Natural killer cell (primary cell): Measurements from ENCODE around the gene NAV3. TPM values are rescaled to one million over a fixed set of nuclear protein-coding genes. Genes with fewer than 3 reads are reported as not detected.
"Not testable (repeated sequence)": the region's sequence is repeated elsewhere in the genome, so short reads cannot be mapped to it uniquely, and the experiment has no call there.

Experiments
- ATAC-seq, 3 donors: fragments of 150-1000 bp in 2 of 3; fragments of 200-7000 bp in 1 of 3; cut with Tn5 transposase; 1 replicate in 1 of 3; 2 replicates in 2 of 3; pipeline ENCODE4 v1.10.0; 2021; ENCODE audit warnings: mild to moderate bottlenecking in 2 of 3, moderate library complexity in 2 of 3
- DNase-seq, 2 donors: peaks; one replicate each; pipeline versions ENCODE4 v3.0.0 to v3.0.0-alpha.2; 2013 to 2021; ENCODE audit warnings: mixed read lengths in 1 of 2
- H3K27ac ChIP-seq: one replicate; pipeline ENCODE4 v1.5.1; 2013; ENCODE audit warnings: mild to moderate bottlenecking, low read length
- H3K27me3 ChIP-seq: one replicate; pipeline ENCODE4 v1.6.1; 2013; ENCODE audit warnings: low read length; ENCODE audit not compliant: control insufficient read depth, insufficient read depth
- H3K36me3 ChIP-seq: one replicate; pipeline ENCODE4 v1.6.1; 2013; ENCODE audit warnings: low read length; ENCODE audit not compliant: control insufficient read depth, insufficient read depth
- H3K4me1 ChIP-seq: one replicate; pipeline ENCODE4 v1.6.1; 2013; ENCODE audit warnings: low read length; ENCODE audit not compliant: control insufficient read depth, insufficient read depth
- H3K4me3 ChIP-seq: one replicate; pipeline ENCODE4 v1.5.1; 2013; ENCODE audit warnings: low read length
- H3K9me3 ChIP-seq: one replicate; pipeline ENCODE4 v1.6.1; 2013; ENCODE audit warnings: low read length; ENCODE audit not compliant: control insufficient read depth, insufficient read depth
- H3K27ac Mint-ChIP-seq, 2 donors: one replicate each; pipeline ENCODE4 v1.8.0; 2022; ENCODE audit warnings: mild to moderate bottlenecking in 2 of 2, mixed read lengths in 2 of 2, moderate library complexity in 1 of 2
- H3K27me3 Mint-ChIP-seq, 2 donors: one replicate each; pipeline ENCODE4 v1.8.0; 2022; ENCODE audit warnings: low read depth in 2 of 2, mixed read lengths in 2 of 2
- H3K36me3 Mint-ChIP-seq: one replicate; pipeline ENCODE4 v1.8.0; 2022; ENCODE audit warnings: mixed read lengths
- H3K4me1 Mint-ChIP-seq, 2 donors: one replicate each; pipeline ENCODE4 v1.8.0; 2022; ENCODE audit warnings: mixed read lengths in 2 of 2
- H3K4me3 Mint-ChIP-seq: one replicate; pipeline ENCODE4 v1.8.0; 2022; ENCODE audit warnings: mild to moderate bottlenecking, moderate library complexity, mixed read lengths
- H3K9me3 Mint-ChIP-seq, 2 donors: one replicate each; pipeline ENCODE4 v1.8.0; 2022; ENCODE audit warnings: mixed read lengths in 2 of 2
- WGBS: methylation state at CpG from one replicate; pipeline ENCODE4 v1.1.7; 2013; ENCODE audit warnings: missing lambda C conversion rate; ENCODE audit not compliant: insufficient coverage; 5-methylcytosine and 5-hydroxymethylcytosine counted together
- intact Hi-C: fragments of 100-400 bp; cut with micrococcal nuclease; formaldehyde crosslinking; loops from one replicate; pipeline ENCODE4 v1.14.2; 2022
- total RNA-seq, 4 donors: library from RNA; stranded (reverse); fragments of 120-200 nt in 1 of 4; gene quantifications; one replicate each; pipeline versions ENCODE4 v1.2.3 to v1.2.4, GENCODE V29; 2013 to 2022
- TF ChIP-seq, protein P1 (sequence below): fragments of 200-600 bp; IDR thresholded peaks from one replicate; pipeline ENCODE4 v1.8.0; 2022; ENCODE audit warnings: antibody characterized with exemption

NAV3 gene
- total RNA-seq, 3 donors from 2014 or later (not counting 1 experiment from before 2014, with no cell fraction given) = not detected

DNA sequence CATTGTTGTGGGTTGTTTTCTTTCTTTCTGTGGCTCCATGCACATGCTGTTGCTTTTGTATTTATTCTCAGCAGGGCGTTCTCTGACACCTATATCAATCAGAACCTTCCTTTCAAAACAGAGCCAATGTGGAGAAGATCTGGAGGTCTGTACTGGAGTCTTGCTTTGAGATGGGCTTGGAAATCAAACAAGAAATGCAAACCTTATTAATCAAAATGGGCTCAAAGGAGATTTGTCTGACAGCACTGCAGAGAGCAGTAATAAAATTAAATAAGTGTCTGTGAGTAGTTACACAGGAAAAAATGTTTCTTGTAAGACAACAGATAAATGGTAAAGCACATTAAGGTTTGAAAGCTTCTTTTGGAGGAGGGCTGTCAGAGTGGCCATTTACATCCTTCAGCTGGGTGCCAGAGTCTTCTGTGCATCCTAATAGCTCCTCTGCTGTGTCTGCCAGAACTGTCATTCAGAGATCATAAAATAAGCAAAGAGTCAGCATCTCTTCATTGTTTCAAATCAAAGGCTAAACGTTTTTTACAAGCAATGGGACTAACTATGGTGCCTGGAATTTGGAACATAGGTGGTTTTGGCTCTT lies 414.3 kb downstream of the NAV3 start:
- Histone ChIP-seq H3K27ac (no peak overlapping the region), H3K4me3 (no peak overlapping the region), H3K36me3 (no peaks in the 10 kb centered on the region), H3K27me3 (no peaks in the 10 kb centered on the region), H3K4me1 (no peaks in the 10 kb centered on the region), H3K9me3 (peaks cover 3% of the 10 kb centered on the region)
- no peak for DNase-seq
- Mint-ChIP-seq H3K36me3 (no peaks in the 10 kb centered on the region), H3K27me3 (no peaks in the 10 kb centered on the region), H3K4me1 (no peaks in the 10 kb centered on the region), H3K9me3 (peaks cover 15 to 31% of the 10 kb centered on the region in 2 donors), H3K4me3 (no peak overlapping the region), H3K27ac (no peak overlapping the region)
- TF ChIP-seq, protein P1, sequence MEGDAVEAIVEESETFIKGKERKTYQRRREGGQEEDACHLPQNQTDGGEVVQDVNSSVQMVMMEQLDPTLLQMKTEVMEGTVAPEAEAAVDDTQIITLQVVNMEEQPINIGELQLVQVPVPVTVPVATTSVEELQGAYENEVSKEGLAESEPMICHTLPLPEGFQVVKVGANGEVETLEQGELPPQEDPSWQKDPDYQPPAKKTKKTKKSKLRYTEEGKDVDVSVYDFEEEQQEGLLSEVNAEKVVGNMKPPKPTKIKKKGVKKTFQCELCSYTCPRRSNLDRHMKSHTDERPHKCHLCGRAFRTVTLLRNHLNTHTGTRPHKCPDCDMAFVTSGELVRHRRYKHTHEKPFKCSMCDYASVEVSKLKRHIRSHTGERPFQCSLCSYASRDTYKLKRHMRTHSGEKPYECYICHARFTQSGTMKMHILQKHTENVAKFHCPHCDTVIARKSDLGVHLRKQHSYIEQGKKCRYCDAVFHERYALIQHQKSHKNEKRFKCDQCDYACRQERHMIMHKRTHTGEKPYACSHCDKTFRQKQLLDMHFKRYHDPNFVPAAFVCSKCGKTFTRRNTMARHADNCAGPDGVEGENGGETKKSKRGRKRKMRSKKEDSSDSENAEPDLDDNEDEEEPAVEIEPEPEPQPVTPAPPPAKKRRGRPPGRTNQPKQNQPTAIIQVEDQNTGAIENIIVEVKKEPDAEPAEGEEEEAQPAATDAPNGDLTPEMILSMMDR = no peak
- intact Hi-C loops = no loop called here
- WGBS = 0% methylated on average over 1 of the region's 2 CpGs
- ATAC-seq = no peak

DNA sequence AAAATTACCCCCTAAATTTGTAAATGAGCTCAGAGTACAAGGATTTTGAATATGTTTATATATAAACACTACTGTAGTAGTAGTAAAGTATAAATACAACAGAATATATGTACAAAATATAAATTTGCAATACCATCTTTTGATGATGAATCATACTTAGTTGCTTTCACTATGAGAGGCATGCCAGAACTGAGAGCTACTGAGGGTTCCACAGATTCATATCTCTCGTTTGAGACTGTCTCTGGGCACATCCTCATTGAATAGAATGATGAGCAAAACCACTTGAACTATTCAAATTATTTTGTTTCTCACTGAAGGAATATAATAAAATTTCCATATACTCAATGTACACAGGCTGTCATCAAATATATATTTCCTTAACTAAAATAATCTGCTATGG lies 417.6 kb downstream of the NAV3 start:
- no peaks in the 10 kb centered on the region for H3K27me3 Mint-ChIP-seq
- no peak for DNase-seq
- Histone ChIP-seq H3K9me3 (no peaks in the 10 kb centered on the region), H3K27ac (no peak overlapping the region), H3K4me3 (no peak overlapping the region), H3K4me1 (no peaks in the 10 kb centered on the region), H3K36me3 (no peaks in the 10 kb centered on the region), H3K27me3 (no peaks in the 10 kb centered on the region)
- TF ChIP-seq, protein P1 = no peak
- H3K27ac Mint-ChIP-seq = no peak overlapping the region
- WGBS = 67% methylated on average over 1 of the region's 1 CpG
- ATAC-seq = no peak
- intact Hi-C loops = no loop called here
- H3K9me3 Mint-ChIP-seq = peaks cover 7 to 25% of the 10 kb centered on the region in 2 donors
- no peaks in the 10 kb centered on the region for H3K4me1 Mint-ChIP-seq
- H3K4me3 Mint-ChIP-seq = no peak overlapping the region
- no peaks in the 10 kb centered on the region for H3K36me3 Mint-ChIP-seq

DNA sequence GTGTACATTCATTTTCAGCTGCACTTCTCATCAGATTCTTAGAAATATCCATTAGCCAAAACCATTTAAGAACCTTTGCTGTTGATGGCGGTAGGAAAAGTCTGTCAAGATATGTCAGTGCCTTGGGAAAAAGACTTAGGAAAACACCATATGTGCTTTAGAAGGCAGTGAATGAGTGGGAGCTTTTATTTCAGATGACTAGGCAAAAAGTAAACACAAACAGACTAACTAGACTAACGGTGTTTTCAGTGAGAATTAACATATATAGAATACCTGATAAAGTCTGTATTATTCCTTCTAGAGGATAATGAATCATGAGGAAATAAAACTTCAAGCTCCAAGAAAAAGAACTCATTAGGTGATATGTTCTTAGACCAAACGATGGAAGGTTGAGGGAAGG lies 418.9 kb downstream of the NAV3 start:
- peaks cover 7 to 22% of the 10 kb centered on the region in 2 donors for H3K9me3 Mint-ChIP-seq
- Histone ChIP-seq H3K4me3 (no peak overlapping the region), H3K4me1 (no peaks in the 10 kb centered on the region), H3K9me3 (no peaks in the 10 kb centered on the region), H3K36me3 (no peaks in the 10 kb centered on the region), H3K27me3 (no peaks in the 10 kb centered on the region), H3K27ac (no peak overlapping the region)
- ATAC-seq = no peak
- H3K36me3 Mint-ChIP-seq = no peaks in the 10 kb centered on the region
- no peak for DNase-seq
- H3K27me3 Mint-ChIP-seq = no peaks in the 10 kb centered on the region
- no peak overlapping the region for H3K27ac Mint-ChIP-seq
- H3K4me3 Mint-ChIP-seq = no peak overlapping the region
- no peaks in the 10 kb centered on the region for H3K4me1 Mint-ChIP-seq
- TF ChIP-seq, protein P1 = no peak
- 88% methylated on average over 2 of the region's 3 CpGs for WGBS
- intact Hi-C loops = no loop called here

DNA sequence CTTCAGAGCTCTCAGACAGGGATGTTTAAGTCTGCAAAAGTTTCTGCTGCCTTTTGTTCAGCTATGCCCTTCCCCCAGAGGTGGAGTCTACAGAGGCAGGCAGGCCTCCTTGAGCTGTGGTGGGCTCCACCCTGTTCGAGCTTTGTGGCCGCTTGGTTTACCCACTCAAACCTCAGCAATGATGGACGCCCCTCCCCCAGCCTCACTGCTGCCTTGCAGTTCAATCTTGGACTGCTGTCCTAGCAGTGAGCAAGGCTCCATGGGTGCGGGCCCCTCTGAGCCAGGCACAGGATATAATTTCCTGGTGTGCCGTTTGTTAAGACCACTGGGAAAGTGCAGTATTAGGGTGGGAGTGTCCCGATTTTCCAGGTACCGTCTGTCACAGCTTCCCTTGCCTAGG lies 427.0 kb downstream of the NAV3 start:
- H3K9me3 ChIP-seq, H3K4me3 ChIP-seq, H3K4me1 Mint-ChIP-seq, intact Hi-C loops, ATAC-seq, H3K27ac Mint-ChIP-seq, DNase-seq, H3K27ac ChIP-seq, H3K4me3 Mint-ChIP-seq, H3K27me3 Mint-ChIP-seq, H3K36me3 Mint-ChIP-seq, H3K36me3 ChIP-seq, H3K27me3 ChIP-seq, H3K4me1 ChIP-seq: not testable (repeated sequence)
- 90% methylated on average over 7 of the region's 7 CpGs for WGBS
- H3K9me3 Mint-ChIP-seq = peaks cover 11 to 20% of the 10 kb centered on the region in 2 donors
